Colonic mucosa (tissue), 4 donors: ENCODE measurements around the gene HTRA3. TPM values are rescaled to one million over a fixed set of nuclear protein-coding genes. Genes with fewer than 3 reads are reported as not detected.

Experiments
- DNase-seq: peaks from one replicate; pipeline ENCODE4 v3.0.0-alpha.2; 2020
- H3K27ac ChIP-seq: fragments of 200-600 bp; one replicate; pipeline ENCODE4 v1.8.0; 2021
- H3K27me3 ChIP-seq: fragments of 200-600 bp; one replicate; pipeline ENCODE4 v1.8.0; 2021
- H3K36me3 ChIP-seq: fragments of 200-600 bp; one replicate; pipeline ENCODE4 v1.8.0; 2021
- H3K4me1 ChIP-seq: fragments of 200-600 bp; one replicate; pipeline ENCODE4 v1.8.0; 2021; ENCODE audit warnings: mild to moderate bottlenecking
- H3K4me3 ChIP-seq: fragments of 200-600 bp; one replicate; pipeline ENCODE4 v1.8.0; 2021
- H3K9ac ChIP-seq, 2 donors: one replicate each; pipeline ENCODE4 v1.7.0; 2013; ENCODE audit warnings: control low read depth in 2 of 2, low read depth in 2 of 2, low read length in 2 of 2
- H3K9me3 ChIP-seq: fragments of 200-600 bp; one replicate; pipeline ENCODE4 v1.8.0; 2021
- CTCF ChIP-seq: fragments of 200-600 bp; IDR thresholded peaks from one replicate; pipeline ENCODE4 v1.8.0; 2022; ENCODE audit warnings: antibody characterized with exemption, mild to moderate bottlenecking
- intact Hi-C: fragments of 100-400 bp; cut with DNase I; formaldehyde crosslinking; loops from one replicate; pipeline ENCODE4 v1.14.1; 2022
- total RNA-seq, 2 donors: library from RNA; stranded (reverse); fragmentation: NEBNext Ultra II Directional in 1 of 2; extraction: Animal tissue kit (Norgen Biotek cat#: 25700) in 1 of 2; gene quantifications; one replicate each; pipeline ENCODE4 v1.2.1, GENCODE V29; 2021
- donor health status: healthy.
- donor health status: DM: no; HTN: no; CAD: no.
- donor health status: DM: no; HTN: no; CAD: no.

HTRA3 gene
- total RNA-seq, 2 donors from 2014 or later = 1.3 to 5.0 TPM

DNA sequence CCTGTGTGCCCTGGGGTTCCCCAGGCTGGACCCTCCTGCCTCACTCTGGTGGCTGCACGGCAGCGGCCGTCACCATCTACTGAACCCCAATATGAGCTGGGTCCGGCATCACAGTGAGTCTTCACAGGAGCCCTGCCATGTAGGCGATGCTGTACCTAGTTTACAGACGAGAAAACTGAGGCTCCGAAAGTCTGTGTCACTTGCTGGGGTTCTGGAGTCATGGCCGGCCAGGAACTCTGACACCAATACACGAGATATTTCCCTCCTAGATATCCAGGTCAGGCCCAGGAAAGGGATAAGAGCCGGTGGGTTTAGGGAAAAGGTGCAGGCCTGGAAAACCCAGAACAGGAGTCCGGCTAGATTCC lies 74.4 kb downstream of the HTRA3 start:
- Histone ChIP-seq H3K9me3 (no peaks in the 10 kb centered on the region), H3K4me3 (no peak overlapping the region), H3K36me3 (no peaks in the 10 kb centered on the region), H3K9ac (no peak overlapping the region), H3K27ac (no peak overlapping the region), H3K27me3 (no peaks in the 10 kb centered on the region), H3K4me1 (no peaks in the 10 kb centered on the region)
- intact Hi-C loops = no loop called here
- no peak for DNase-seq
- TF ChIP-seq CTCF = no peak

DNA sequence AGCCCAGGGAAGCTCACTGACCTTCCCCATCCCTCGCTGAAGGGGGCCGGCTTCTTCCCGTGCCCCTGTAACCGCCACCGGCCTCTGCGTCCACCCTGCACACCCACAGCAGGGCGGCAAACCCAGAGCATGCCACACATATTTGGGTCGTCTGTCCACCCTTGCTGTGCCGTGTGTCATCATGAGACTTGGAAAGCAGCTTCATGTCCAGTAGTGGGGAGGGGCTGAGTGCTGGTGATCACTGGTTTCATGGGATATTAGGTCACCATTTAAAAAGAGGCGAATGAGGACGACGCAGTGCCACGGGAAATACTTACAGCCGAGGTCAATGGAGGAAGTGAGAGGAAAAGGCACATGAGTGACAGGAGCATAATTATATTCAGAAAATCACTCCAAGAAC lies 74.8 kb downstream of the HTRA3 start:
- Histone ChIP-seq H3K27ac (no peak overlapping the region), H3K4me3 (no peak overlapping the region), H3K4me1 (no peaks in the 10 kb centered on the region), H3K27me3 (no peaks in the 10 kb centered on the region), H3K9ac (no peak overlapping the region), H3K36me3 (no peaks in the 10 kb centered on the region), H3K9me3 (no peaks in the 10 kb centered on the region)
- intact Hi-C loops = no loop called here
- DNase-seq = no peak
- no peak for TF ChIP-seq CTCF

DNA sequence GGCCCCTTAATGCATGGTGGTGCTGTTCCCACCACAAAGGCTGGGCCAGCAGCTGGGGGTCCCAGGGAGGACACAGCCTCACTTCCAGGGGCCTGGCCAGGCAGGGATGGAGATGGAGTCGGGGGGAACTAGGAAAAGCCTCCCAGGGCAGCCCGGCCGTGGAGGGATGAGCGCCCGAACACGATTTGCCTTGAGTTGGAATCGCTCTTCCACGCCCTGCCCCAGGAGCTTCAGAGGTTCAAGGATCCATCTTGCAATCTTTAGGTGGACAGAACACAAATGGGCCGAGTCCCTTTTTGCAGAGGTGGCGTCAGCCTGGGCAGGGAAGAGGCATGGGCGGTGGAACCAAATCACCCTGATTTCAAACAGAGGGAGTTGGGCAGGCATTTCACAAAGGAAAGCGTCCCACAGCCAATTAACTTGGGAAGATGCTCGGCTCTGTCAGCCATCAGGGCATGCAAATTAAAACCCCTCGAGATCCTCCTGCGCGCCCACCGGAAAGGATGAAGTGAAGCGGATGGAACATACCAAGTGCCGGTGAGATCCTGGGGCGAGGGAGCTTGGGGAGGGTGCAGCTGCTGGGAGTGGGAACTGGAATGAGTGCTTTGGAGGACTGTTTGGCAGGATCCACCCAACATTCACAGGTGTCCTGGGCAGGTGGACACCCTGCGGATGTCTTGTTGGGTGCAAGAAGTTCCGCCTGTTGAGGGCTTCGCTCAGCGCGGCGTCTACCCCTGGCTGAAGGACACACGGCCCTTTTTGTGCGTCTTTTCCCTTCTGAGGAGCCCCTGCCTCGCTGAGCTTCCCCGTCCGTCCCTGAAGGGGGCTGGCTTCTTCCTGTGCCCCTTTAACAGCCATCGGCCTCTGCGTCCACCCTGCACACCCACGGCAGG lies 75.7 kb downstream of the HTRA3 start:
- H3K27ac ChIP-seq = no peak overlapping the region
- H3K9ac ChIP-seq = no peak overlapping the region
- H3K27me3 ChIP-seq = no peaks in the 10 kb centered on the region
- DNase-seq = no peak
- H3K36me3 ChIP-seq = no peaks in the 10 kb centered on the region
- no peaks in the 10 kb centered on the region for H3K4me1 ChIP-seq
- TF ChIP-seq CTCF = no peak
- intact Hi-C loops = no loop called here
- no peaks in the 10 kb centered on the region for H3K9me3 ChIP-seq
- H3K4me3 ChIP-seq = no peak overlapping the region

DNA sequence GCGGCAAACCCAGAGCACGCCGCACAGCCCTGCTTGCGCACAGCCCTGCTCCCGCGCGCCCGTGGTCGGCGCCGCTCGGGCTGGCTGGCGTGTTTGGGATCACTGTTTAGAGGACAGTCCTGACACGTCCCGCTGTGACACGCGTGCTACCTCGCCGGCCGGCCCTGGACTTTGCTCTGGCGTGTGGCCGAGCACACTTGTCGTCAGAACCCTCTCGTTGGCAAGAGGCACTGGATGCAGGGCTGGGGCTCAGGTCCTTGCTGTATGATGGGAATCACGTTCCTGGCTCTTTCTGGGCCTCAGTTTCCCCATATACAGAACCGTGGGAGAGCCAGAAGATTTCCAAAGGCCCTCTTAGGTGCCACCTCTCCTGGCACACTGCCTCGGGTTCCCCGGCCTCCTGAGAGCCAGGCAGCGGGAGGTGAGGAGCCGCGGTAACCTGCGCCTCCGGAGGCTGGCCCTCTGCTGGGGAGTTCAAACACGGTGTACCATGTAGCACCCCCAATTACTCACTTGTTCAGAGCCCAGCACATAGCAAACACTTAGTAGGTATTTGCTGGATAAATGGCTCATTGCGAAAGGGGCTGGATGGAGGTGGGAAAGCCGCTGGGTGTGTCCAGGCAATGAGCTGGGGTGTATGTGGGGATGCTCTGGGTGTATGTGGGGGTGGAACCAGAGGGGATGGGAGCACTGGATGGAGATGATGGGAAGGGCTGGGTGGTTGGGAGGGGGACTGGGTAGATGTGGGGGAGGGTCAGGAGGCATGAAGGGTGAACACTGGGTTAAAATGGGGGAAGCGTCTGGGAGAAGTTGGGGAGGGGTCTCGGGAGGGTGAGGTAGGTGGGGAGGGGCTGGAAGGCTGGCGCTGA lies 76.6 kb downstream of the HTRA3 start:
- H3K9me3 ChIP-seq = no peaks in the 10 kb centered on the region
- no peak for TF ChIP-seq CTCF
- no peak overlapping the region for H3K4me3 ChIP-seq
- intact Hi-C loops = no loop called here
- no peak overlapping the region for H3K27ac ChIP-seq
- DNase-seq = no peak
- H3K27me3 ChIP-seq = no peaks in the 10 kb centered on the region
- H3K9ac ChIP-seq = no peak overlapping the region
- H3K36me3 ChIP-seq = no peaks in the 10 kb centered on the region
- H3K4me1 ChIP-seq = no peaks in the 10 kb centered on the region

- no peaks in the 10 kb centered on the region for H3K4me1 ChIP-seq
- no peak for TF ChIP-seq CTCF
- intact Hi-C loops = no loop called here
- no peaks in the 10 kb centered on the region for H3K27me3 ChIP-seq
- no peak for DNase-seq
- H3K4me3 ChIP-seq = no peak overlapping the region
- H3K9me3 ChIP-seq = no peaks in the 10 kb centered on the region
- no peak overlapping the region for H3K9ac ChIP-seq
- H3K36me3 ChIP-seq = no peaks in the 10 kb centered on the region
- no peak overlapping the region for H3K27ac ChIP-seq
These were observed 77.5 kb downstream of the HTRA3 start for GRCh38 chr4:8346838-8347605.
